GM12873 (cell line): Measurements from ENCODE around the gene DOHH.

Source experiments
- CTCF ChIP-seq: IDR thresholded peaks from 2 replicates; pipeline ENCODE4 v1.5.1; 2012; ENCODE audit warnings: low read depth, mild to moderate bottlenecking, moderate library complexity, low read length, control low read depth; ENCODE audit not compliant: insufficient read depth; ENCODE audit errors: missing control alignments

Gene DOHH

GRCh38 chr19:3455393-3455955 lies 45.0 kb downstream of the DOHH start:
- TF ChIP-seq CTCF: no peak

- no peak for TF ChIP-seq CTCF
Measured at GRCh38 chr19:3454656-3455392, 45.6 kb downstream of the DOHH start.

- no peak for TF ChIP-seq CTCF
Measured at GRCh38 chr19:3453840-3454239, 46.6 kb downstream of the DOHH start.

- TF ChIP-seq CTCF: no peak
Measured at GRCh38 chr19:3452171-3452941, 48.1 kb downstream of the DOHH start.

- TF ChIP-seq CTCF: no peak
Measured at GRCh38 chr19:3451451-3451866, 49.0 kb downstream of the DOHH start.

- no peak for TF ChIP-seq CTCF
Measured at GRCh38 chr19:3450796-3451411, 49.6 kb downstream of the DOHH start.

- TF ChIP-seq CTCF: no peak
Measured at GRCh38 chr19:3448616-3449334, 51.7 kb downstream of the DOHH start.
